ENCODE data around the gene UGT2A2.

Gene UGT2A2

GRCh38 chr4:69568787-69569186 is 70.7 kb downstream of the UGT2A2 start:
- DNase-seq, result no peak

DNA sequence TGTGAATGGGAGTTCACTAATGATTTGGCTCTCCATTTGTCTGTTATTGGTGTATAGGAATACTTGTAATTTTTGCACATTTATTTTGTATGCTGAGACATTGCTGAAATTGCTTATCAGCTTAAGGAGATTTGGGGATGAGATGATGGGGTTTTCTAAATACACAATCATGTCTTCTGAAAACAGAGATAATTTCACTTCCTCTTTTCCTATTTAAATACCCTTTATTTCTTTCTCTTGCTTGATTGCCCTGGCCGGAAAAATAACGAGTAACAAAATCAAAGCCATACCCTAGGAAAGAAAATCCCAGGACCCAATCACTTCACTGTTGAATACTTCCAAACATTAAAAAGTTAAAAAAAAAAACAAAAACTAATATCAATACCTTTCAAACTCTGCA is 76.0 kb downstream of the UGT2A2 start:
- no peak for DNase-seq

DNA sequence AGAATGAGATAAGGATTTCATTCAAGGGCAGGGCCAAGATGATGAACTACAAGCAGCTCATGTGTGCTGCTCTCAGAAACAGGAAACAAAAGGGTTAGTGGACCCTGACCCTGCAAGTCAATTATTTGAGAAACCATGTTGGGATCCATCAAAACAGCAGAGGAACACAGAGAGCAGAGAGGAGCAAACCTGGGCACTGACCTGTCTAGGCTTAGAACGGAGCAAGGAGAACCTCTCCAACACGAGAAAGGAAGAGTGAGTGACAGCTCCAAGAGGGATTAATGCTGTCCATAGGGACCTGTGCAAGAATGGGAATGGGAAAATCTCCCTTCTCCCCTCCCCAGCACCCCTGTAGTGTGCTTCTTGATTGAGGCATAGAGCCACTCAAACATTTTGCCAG is 89.8 kb downstream of the UGT2A2 start:
- DNase-seq, result no peak

GRCh38 chr4:69546134-69546765 is 93.2 kb downstream of the UGT2A2 start:
- DNase-seq, result no peak
